Spleen (tissue), 7 donors: ENCODE data around the gene FLT3LG.

Experiments
- POLR2A ChIP-seq, 3 donors: fragments of 450-650 bp; IDR thresholded peaks; one replicate each; pipeline ENCODE4 v1.5.1; 2017; ENCODE audit warnings: antibody characterized with exemption in 3 of 3, mild to moderate bottlenecking in 1 of 3
- TF ChIP-seq, protein P1 (sequence below), 11 experiments: fragments of 200-600 bp in 7 of 11; fragments of 450-650 bp in 4 of 11; sonication (generic) in 4 of 11; IDR thresholded peaks in 8 of 11; conservative IDR thresholded peaks in 3 of 11; 1 replicate in 7 of 11; 2 replicates in 4 of 11; pipeline versions ENCODE4 v1.4.0 to v1.8.0; 2016 to 2021; ENCODE audit warnings: antibody characterized with exemption in 11 of 11, inconsistent platforms in 4 of 11, mild to moderate bottlenecking in 1 of 11
- donor health status: DM: no; HTN: no; CAD: no; lungs with moderate emphysema.
- donor health status: DM: no; HTN: no; CAD: no.
- donor health status: DM: no; HTN: no; CAD: no.

- TF ChIP-seq, protein P1, sequence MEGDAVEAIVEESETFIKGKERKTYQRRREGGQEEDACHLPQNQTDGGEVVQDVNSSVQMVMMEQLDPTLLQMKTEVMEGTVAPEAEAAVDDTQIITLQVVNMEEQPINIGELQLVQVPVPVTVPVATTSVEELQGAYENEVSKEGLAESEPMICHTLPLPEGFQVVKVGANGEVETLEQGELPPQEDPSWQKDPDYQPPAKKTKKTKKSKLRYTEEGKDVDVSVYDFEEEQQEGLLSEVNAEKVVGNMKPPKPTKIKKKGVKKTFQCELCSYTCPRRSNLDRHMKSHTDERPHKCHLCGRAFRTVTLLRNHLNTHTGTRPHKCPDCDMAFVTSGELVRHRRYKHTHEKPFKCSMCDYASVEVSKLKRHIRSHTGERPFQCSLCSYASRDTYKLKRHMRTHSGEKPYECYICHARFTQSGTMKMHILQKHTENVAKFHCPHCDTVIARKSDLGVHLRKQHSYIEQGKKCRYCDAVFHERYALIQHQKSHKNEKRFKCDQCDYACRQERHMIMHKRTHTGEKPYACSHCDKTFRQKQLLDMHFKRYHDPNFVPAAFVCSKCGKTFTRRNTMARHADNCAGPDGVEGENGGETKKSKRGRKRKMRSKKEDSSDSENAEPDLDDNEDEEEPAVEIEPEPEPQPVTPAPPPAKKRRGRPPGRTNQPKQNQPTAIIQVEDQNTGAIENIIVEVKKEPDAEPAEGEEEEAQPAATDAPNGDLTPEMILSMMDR (IDR thresholded peaks at IDR 0.05 in 8 of 11, conservative IDR thresholded peaks at IDR 0.05 in 3 of 11), result no peak
- TF ChIP-seq POLR2A (IDR thresholded peaks at IDR 0.05), result no peak
Measured at GRCh38 chr19:49425922-49426592, 48.0 kb upstream of the FLT3LG start.
